HL-60 (cell line): ENCODE results near the gene ARHGAP29.

Source experiments
- DNase-seq, 2 experiments: peaks; one replicate each; pipeline ENCODE4 v3.0.0-alpha.2; 2010 to 2020; ENCODE audit warnings: low read depth in 1 of 2, low spot score in 1 of 2
- H3K27ac ChIP-seq: fragments of 250-450 bp; sonication (Bioruptor Pico); replicated peaks from 2 replicates; pipeline ENCODE4 v1.5.1; 2020; ENCODE audit warnings: mild to moderate bottlenecking, moderate library complexity
- H3K27me3 ChIP-seq: fragments of 250-450 bp; sonication (Bioruptor Pico); 2 replicates; pipeline ENCODE4 v1.5.1; 2021; ENCODE audit warnings: mild to moderate bottlenecking, moderate library complexity; ENCODE audit not compliant: insufficient read depth, poor library complexity, severe bottlenecking
- H3K4me3 ChIP-seq: replicated peaks from 2 replicates; pipeline ENCODE4 v1.5.1; 2011; ENCODE audit warnings: mild to moderate bottlenecking, control low read depth, low read length; ENCODE audit not compliant: insufficient read depth
- GABPA ChIP-seq: IDR thresholded peaks from 2 replicates; pipeline ENCODE4 v1.6.1; 2012; ENCODE audit warnings: low read depth
- POLR2AphosphoS5 ChIP-seq: IDR thresholded peaks from 2 replicates; pipeline ENCODE4 v1.6.1; 2012; ENCODE audit warnings: low read depth
- REST ChIP-seq: IDR thresholded peaks from 2 replicates; pipeline ENCODE4 v1.6.1; 2012; ENCODE audit warnings: low read depth; ENCODE audit not compliant: insufficient replicate concordance
- SPI1 ChIP-seq: IDR thresholded peaks from 2 replicates; pipeline ENCODE4 v1.6.1; 2012; ENCODE audit warnings: low read depth, mild to moderate bottlenecking, borderline replicate concordance
- TF ChIP-seq, protein P1 (sequence below): IDR thresholded peaks from one replicate; pipeline ENCODE4 v1.5.1; 2011; ENCODE audit warnings: low read length, control low read depth, inconsistent platforms; ENCODE audit not compliant: insufficient read depth

Gene ARHGAP29

GRCh38 chr1:94191216-94191615 is 46.2 kb downstream of the ARHGAP29 start:
- Histone ChIP-seq H3K27me3 (peaks cover 4% of the 10 kb centered on the region), H3K27ac (no peak overlapping the region), H3K4me3 (no peak overlapping the region)
- DNase-seq: no peak
- TF ChIP-seq POLR2AphosphoS5 (no peak), SPI1 (no peak), GABPA (no peak), REST (no peak)
- TF ChIP-seq, protein P1, sequence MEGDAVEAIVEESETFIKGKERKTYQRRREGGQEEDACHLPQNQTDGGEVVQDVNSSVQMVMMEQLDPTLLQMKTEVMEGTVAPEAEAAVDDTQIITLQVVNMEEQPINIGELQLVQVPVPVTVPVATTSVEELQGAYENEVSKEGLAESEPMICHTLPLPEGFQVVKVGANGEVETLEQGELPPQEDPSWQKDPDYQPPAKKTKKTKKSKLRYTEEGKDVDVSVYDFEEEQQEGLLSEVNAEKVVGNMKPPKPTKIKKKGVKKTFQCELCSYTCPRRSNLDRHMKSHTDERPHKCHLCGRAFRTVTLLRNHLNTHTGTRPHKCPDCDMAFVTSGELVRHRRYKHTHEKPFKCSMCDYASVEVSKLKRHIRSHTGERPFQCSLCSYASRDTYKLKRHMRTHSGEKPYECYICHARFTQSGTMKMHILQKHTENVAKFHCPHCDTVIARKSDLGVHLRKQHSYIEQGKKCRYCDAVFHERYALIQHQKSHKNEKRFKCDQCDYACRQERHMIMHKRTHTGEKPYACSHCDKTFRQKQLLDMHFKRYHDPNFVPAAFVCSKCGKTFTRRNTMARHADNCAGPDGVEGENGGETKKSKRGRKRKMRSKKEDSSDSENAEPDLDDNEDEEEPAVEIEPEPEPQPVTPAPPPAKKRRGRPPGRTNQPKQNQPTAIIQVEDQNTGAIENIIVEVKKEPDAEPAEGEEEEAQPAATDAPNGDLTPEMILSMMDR: no peak

- peaks cover 4% of the 10 kb centered on the region for H3K27me3 ChIP-seq
- H3K4me3 ChIP-seq: no peak overlapping the region
- no peak for DNase-seq
- H3K27ac ChIP-seq: no peak overlapping the region
- TF ChIP-seq, protein P1: no peak
- no peak for TF ChIP-seq GABPA
- TF ChIP-seq SPI1: no peak
- TF ChIP-seq POLR2AphosphoS5: no peak
- TF ChIP-seq REST: no peak
Observed at GRCh38 chr1:94186946-94187345, 50.4 kb downstream of the ARHGAP29 start.

- TF ChIP-seq GABPA (no peak), SPI1 (no peak), POLR2AphosphoS5 (no peak), REST (no peak)
- TF ChIP-seq, protein P1: no peak
- H3K27me3 ChIP-seq: no peaks in the 10 kb centered on the region
- H3K27ac ChIP-seq: no peak overlapping the region
- no peak overlapping the region for H3K4me3 ChIP-seq
- DNase-seq: no peak
Observed at GRCh38 chr1:94183197-94183815, 54.1 kb downstream of the ARHGAP29 start.
